HG03571 (cell line): ENCODE results near the gene MZT1.
"Not testable (repeated sequence)": the region's sequence is repeated elsewhere in the genome, so short reads cannot be mapped to it uniquely, and the experiment has no call there.

Experiments
- ATAC-seq: cut with Tn5 transposase; IDR thresholded peaks from one replicate; pipeline ENCODE4 v1.9.1; 2021; ENCODE audit not compliant: unreplicated experiment

Gene MZT1

DNA sequence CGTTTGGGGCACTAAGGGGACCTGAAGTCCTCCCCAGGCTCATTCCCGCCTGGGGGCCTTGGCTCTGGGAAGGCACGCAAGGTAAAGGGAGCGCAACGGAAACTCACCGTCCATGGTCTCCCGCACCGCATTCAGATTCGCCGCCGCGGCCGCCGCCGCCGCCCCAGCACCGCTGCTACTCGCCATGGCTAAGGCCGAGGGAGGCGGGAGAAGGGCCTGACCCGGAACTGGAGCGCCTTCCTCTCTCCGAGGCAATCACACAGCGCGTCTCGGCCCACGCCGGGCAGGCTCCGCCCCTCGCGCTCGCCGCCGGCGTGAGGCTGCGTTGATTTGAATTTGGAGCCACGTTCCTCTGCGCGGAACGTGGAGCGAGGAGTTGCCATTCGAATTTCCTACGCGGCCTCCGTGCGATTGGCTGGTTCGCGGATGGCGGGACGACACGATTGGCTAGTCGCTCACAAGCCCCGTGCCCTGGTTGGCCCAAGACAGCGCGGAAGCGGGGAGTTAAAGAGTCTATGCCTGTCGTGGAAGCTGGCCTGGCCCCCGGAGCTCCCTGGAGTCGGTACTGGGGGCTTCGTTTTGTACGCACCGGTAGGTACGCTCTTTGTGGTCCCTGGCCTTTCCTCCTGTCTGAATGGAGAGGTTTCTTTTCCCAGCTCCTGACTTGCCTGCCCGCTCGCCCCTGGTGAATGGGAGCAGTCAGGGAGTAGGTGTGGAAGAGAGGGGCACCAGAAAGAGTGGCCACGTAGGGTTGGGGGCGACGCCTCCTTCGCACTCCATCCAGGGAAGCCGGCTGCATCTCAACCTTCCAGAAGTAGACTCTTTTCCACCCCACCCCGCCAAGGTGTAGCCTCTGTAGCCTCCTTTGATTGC is at the start of gene MZT1, which contains the start of gene BORA:
Gene MZT1 (minus strand): TSS at position 213 of the 873 bp plus-strand sequence. CDS start 27 bp downstream, at position 186.
Gene BORA (plus strand): TSS at position 507 of the 873 bp plus-strand sequence. CDS start 1,018 bp downstream, outside the sequence.
- peak; percentile 95 for ATAC-seq

GRCh38 chr13:72774019-72774418 is 46.6 kb upstream of the MZT1 start:
- ATAC-seq: no peak

DNA sequence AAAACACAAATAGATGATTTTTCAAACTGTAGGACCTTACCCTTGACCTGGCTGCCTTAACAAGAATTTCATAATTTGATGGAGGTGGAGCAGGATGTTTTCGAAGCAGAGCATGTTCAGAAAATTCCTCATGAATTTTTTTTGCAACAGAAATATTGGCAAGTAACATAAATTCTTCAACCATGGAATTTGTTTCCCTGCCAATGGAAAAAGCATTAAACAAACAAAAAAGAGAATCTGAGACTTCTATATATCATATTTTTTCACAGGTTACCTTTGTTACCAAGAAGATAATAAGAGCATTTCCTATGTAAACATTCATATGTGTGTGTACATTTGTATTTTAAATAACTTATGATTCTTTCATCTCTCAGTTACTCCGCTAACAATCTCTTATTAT is 36.0 kb upstream of the MZT1 start:
- ATAC-seq: no peak

DNA sequence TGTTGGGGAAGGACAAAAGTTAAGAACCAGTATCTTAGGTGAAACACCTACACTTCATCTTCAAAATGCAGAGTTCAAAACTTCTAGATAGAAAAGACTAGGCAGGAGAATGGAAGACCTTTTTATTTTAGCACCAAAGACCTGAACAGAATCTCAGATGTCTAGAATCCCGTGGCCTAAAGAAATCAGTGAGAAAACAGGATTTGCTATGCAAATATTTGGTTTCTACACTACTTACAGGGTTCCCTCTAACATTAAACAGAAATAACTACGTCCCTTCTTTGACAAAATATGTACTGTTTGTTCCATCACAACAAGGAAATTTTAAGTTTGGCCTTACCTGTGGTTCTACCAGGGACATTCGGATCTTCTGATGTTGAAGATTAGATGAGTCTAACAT is 32.8 kb upstream of the MZT1 start:
- no peak for ATAC-seq

GRCh38 chr13:72757792-72758535 is 30.5 kb upstream of the MZT1 start:
- no peak for ATAC-seq

DNA sequence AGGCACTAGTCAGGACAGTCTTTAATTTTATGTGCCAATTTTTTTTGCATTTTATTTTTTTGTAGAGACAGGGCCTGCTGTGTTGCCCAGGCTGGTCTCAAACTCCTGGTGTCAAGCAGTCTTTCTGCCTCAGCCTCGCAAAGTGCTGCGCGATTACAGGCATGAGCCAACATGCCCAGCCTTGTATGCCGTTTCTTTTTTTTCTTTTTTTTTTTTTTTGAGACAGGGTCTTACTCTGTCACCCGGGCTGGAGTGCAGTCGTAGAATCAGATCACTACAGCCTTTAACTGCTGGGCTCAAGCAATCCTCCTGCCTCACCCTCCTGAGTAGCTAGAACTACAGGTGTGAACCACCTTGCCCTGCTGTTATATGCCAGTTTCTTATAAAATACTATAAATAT is 26.7 kb upstream of the MZT1 start:
- ATAC-seq: no peak

DNA sequence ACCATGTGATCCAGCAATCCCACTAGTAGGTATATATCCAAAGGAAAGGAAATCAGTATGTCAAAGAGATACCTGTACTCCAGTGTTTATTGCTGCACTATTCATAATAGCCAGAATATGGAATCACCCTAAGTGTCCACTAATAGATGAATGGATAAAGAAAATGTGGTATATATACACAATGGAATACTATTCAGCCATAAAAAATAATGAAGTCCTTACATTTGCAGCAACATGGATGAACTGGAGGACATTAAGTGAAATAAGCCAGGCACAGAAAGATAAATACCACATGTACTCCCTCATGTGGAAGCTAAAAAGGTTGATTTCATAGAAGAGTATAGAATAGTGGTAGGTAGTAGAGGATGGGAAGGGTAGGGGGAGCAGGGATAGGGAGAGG is 23.8 kb upstream of the MZT1 start:
- ATAC-seq: no peak

DNA sequence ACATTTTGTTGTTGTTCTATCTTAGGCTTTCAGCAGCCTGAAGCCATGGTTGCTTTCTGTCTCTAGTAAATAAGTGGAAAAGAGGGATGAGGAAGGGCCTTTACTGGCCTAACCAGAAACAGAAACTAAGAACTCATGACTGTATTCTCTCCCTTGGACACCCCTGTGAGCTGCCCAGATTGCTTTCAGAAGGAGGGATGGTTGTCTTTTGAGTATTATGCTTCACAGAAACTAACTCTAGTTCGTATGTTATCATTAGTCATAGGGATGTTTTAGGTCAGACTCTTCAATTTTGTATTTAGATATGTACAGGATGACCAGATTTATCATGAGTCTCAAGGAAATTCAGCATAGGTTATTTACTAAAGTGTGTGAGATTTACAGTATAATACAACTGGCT is 17.8 kb upstream of the MZT1 start:
- ATAC-seq: no peak

DNA sequence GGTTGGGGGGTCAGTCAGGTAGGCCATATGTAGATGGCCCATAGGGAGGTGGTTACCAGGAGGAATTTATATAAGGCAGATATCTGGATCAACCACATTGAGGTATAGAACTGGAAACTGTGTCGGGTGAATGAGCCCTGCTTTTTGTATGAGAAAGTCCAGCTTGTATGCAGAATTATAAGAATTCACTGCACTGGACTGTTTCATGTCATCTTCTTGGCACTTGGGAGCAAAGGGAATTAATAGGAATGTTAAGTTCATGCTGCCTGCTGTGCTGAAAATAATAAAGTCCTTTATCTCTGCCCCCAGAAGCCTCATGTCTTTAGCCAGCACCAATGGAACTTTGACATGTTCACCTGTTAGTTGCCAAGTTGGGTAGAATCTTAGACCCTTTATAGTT is 12.6 kb upstream of the MZT1 start:
- no peak for ATAC-seq

- ATAC-seq: no peak
Measured at GRCh38 chr13:72737033-72737432, 9.6 kb upstream of the MZT1 start.

DNA sequence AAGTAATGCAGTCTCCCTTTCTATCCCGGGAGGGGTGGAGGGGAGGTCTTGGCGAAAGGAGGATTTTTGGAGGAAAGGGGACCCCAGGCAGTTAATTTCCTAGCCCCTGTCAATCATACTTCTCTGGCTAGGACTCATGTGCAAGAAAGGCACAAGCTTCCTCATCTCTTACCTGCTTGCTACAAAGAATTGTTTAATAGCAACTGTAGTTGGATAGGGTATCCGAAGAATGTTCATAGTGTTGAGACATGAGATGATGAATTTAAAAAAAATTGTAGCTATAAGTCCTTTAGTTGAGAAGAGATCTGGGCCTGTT is 819 bp upstream of the MZT1 start:
- no peak for ATAC-seq

DNA sequence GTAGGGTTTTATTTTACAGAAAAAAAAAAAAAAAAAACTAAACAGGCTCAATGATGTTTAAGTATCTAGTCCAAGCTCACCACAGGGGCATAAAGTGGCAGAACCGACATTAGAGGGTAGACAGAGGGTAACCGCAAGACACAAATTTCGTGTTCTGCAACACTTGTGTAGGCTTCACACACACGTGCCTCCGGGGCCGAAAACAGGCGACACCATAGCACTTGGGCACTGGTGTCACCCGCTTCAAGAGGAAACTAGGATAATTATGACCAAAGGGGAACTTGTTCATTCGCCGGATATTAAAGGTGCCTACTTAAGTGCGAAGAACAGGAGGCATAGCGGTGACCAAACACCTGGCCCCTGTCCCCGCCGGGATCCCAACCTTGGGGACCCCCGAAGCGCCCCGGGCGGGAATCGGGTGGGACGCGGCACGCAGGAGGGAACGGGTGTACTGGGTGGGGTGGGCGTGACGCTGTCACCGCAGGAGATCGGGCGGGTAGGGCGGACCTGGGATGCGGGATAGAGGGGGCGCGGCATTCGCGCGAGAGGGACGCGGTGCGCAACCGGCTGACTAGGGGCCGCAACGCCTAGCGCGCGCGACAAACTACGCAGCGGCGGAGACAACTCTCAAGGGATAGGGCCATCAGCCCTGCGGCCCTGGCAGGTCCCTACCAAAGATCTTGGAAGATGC is 558 bp downstream of the MZT1 start:
- peak; percentile 24 for ATAC-seq

GRCh38 chr13:72726185-72726584 is 1.2 kb downstream of the MZT1 start:
- not testable (repeated sequence) for ATAC-seq

- no peak for ATAC-seq
Measured at GRCh38 chr13:72716776-72717175, 10.7 kb downstream of the MZT1 start.

GRCh38 chr13:72700509-72700908 is 26.9 kb downstream of the MZT1 start:
- no peak for ATAC-seq

GRCh38 chr13:72698164-72698563 is 29.3 kb downstream of the MZT1 start:
- ATAC-seq: no peak

DNA sequence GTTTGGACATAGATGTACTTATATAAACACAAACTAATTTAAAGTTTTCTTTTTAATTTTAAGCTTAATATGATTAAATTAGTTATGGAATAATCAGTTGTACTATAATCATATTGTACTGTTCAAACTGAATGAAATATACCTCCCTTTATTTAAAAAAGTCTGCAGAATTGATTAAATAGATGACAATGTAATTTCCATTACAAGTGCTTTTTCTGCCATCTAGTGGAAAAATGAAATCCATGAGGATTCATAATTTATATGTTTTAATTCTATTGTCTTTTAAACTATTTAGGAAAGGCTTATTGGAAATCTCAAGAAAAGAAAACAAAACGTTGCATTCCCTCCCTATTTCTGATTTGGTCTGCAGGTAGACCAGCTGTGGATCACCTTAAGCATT is 30.9 kb downstream of the MZT1 start:
- ATAC-seq: no peak

GRCh38 chr13:72694314-72694713 is 33.1 kb downstream of the MZT1 start:
- no peak for ATAC-seq

- ATAC-seq: no peak
Measured at GRCh38 chr13:72693832-72694231, 33.6 kb downstream of the MZT1 start.

- no peak for ATAC-seq
Measured at GRCh38 chr13:72692884-72693514, 34.4 kb downstream of the MZT1 start.

DNA sequence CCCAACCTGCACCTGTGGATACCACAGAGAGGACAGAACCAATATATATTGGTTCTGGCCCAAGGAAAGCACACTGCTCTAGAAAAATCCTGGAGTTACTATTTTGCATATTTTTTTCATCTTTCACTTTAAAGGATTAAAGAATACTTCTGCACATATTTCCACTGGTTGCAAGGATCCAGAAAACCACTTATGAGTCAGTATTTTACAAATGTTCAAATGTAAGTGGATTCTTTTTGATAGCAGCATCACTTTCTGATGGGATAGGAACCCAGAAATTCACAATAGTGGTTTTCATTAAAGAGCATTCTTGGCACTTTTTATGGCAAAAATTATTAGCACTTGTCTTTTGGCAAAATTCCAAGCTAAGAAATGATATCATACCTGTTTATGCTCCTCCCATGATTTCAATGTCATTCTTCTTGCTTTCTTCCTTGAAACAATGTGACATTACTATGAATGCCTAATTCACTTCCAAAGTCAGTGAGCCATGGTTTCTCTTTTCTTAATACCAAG is 38.2 kb downstream of the MZT1 start:
- no peak for ATAC-seq
